Endodermal cell (in vitro differentiated cells): Measurements from ENCODE around the gene ATP6V1A. TPM values are rescaled to one million over a fixed set of nuclear protein-coding genes. Genes with fewer than 3 reads are reported as not detected.

Experiments used
- DNase-seq: peaks from one replicate; pipeline ENCODE4 v3.0.0-alpha.2; 2017
- H3K27ac ChIP-seq: 2 replicates; pipeline ENCODE4 v1.5.1; 2013; ENCODE audit warnings: mild to moderate bottlenecking, low read depth, low read length, moderate library complexity
- H3K27me3 ChIP-seq: 2 replicates; pipeline ENCODE4 v1.6.1; 2013; ENCODE audit warnings: mild to moderate bottlenecking, low read length, moderate library complexity; ENCODE audit not compliant: insufficient read depth, control insufficient read depth, poor library complexity, severe bottlenecking
- H3K36me3 ChIP-seq: 2 replicates; pipeline ENCODE4 v1.7.0; 2013; ENCODE audit warnings: mild to moderate bottlenecking, low read length, moderate library complexity; ENCODE audit not compliant: control insufficient read depth, insufficient read depth
- H3K4me1 ChIP-seq: one replicate; pipeline ENCODE4 v1.7.0; 2013; ENCODE audit warnings: low read length; ENCODE audit not compliant: control insufficient read depth, insufficient read depth
- H3K4me3 ChIP-seq: 2 replicates; pipeline ENCODE4 v1.5.1; 2013; ENCODE audit warnings: mild to moderate bottlenecking, low read length, moderate library complexity
- H3K9ac ChIP-seq: 2 replicates; pipeline ENCODE4 v1.6.1; 2013; ENCODE audit warnings: mild to moderate bottlenecking, low read length, moderate library complexity; ENCODE audit not compliant: poor library complexity, severe bottlenecking; ENCODE audit errors: extremely low read depth
- H3K9me3 ChIP-seq: 2 replicates; pipeline ENCODE4 v1.6.1; 2013; ENCODE audit warnings: mild to moderate bottlenecking, low read length, moderate library complexity; ENCODE audit not compliant: control insufficient read depth
- H3K27ac Mint-ChIP-seq: 2 replicates; pipeline ENCODE4 v1.8.0; 2020; ENCODE audit warnings: mixed read lengths
- H3K27me3 Mint-ChIP-seq: 2 replicates; pipeline ENCODE4 v1.8.0; 2021; ENCODE audit warnings: mild to moderate bottlenecking, mixed read lengths; ENCODE audit not compliant: insufficient read depth
- H3K36me3 Mint-ChIP-seq: 2 replicates; pipeline ENCODE4 v1.8.0; 2020; ENCODE audit warnings: low read depth, mixed read lengths
- H3K4me1 Mint-ChIP-seq: 2 replicates; pipeline ENCODE4 v1.8.0; 2020; ENCODE audit warnings: mixed read lengths
- H3K4me3 Mint-ChIP-seq: 2 replicates; pipeline ENCODE4 v1.8.0; 2020; ENCODE audit warnings: mild to moderate bottlenecking, moderate library complexity, mixed read lengths
- H3K9me3 Mint-ChIP-seq: 2 replicates; pipeline ENCODE4 v1.8.0; 2020; ENCODE audit warnings: mild to moderate bottlenecking, mixed read lengths
- CTCF ChIP-seq: fragments of 200-600 bp; sonication (generic); conservative IDR thresholded peaks from 2 replicates; pipeline ENCODE4 v1.5.0; 2021; ENCODE audit warnings: antibody characterized with exemption, mild to moderate bottlenecking
- WGBS, 2 experiments: methylation state at CpG; one replicate each; pipeline versions ENCODE4 v1.1.5 to v1.1.7; 2013; ENCODE audit warnings: missing lambda C conversion rate in 2 of 2, mixed read lengths in 1 of 2; ENCODE audit not compliant: insufficient coverage in 1 of 2, insufficient read length in 1 of 2; 5-methylcytosine and 5-hydroxymethylcytosine counted together
- total RNA-seq, 2 donors: library from RNA; stranded (reverse); fragmentation: NEBNext Ultra II Directional in 1 of 2; extraction: Animal tissue kit (Norgen Biotek cat#: 25700) in 1 of 2; gene quantifications; 2 replicates in 1 of 2; 3 replicates in 1 of 2; pipeline ENCODE4 v1.2.1, GENCODE V29; 2021

Gene ATP6V1A
- total RNA-seq, 2 donors from 2014 or later = 58.4 to 63.4 TPM

GRCh38 chr3:113743006-113743630 is 3.7 kb upstream of the ATP6V1A start:
- Histone ChIP-seq H3K27ac (no peak overlapping the region), H3K9ac (no peak overlapping the region), H3K36me3 (no peaks in the 10 kb centered on the region), H3K27me3 (no peaks in the 10 kb centered on the region), H3K4me1 (peaks cover 6% of the 10 kb centered on the region), H3K9me3 (no peaks in the 10 kb centered on the region), H3K4me3 (peak overlapping the region; percentile 97)
- no peak for TF ChIP-seq CTCF
- Mint-ChIP-seq H3K4me1 (peaks cover 24% of the 10 kb centered on the region), H3K9me3 (no peaks in the 10 kb centered on the region), H3K27me3 (no peaks in the 10 kb centered on the region), H3K36me3 (no peaks in the 10 kb centered on the region), H3K27ac (no peak overlapping the region), H3K4me3 (peak overlapping the region; percentile 97)
- WGBS, 2 experiments = 88 to 91% methylated on average over 4 to 7 of the region's 7 CpGs
- DNase-seq = no peak

- H3K36me3 ChIP-seq = no peaks in the 10 kb centered on the region
- TF ChIP-seq CTCF = peak; percentile 73
- H3K27me3 Mint-ChIP-seq = no peaks in the 10 kb centered on the region
- peaks cover 9% of the 10 kb centered on the region for H3K4me1 ChIP-seq
- no peaks in the 10 kb centered on the region for H3K9me3 ChIP-seq
- no peaks in the 10 kb centered on the region for H3K9me3 Mint-ChIP-seq
- no peaks in the 10 kb centered on the region for H3K27me3 ChIP-seq
- peak overlapping the region; percentile 97 for H3K4me3 Mint-ChIP-seq
- peak overlapping the region; percentile 96 for H3K9ac ChIP-seq
- H3K4me1 Mint-ChIP-seq = peaks cover 36% of the 10 kb centered on the region
- H3K27ac ChIP-seq = peak overlapping the region; percentile 100
- peak; percentile 85 for DNase-seq
- H3K27ac Mint-ChIP-seq = peak overlapping the region; percentile 99
- no peaks in the 10 kb centered on the region for H3K36me3 Mint-ChIP-seq
- WGBS, 2 experiments = 0 to 1% methylated on average over 15 to 34 of the region's 35 CpGs
- H3K4me3 ChIP-seq = peak overlapping the region; percentile 97
Observed at GRCh38 chr3:113744941-113745755, 1.7 kb upstream of the ATP6V1A start.

- H3K36me3 ChIP-seq = no peaks in the 10 kb centered on the region
- H3K4me1 ChIP-seq = peaks cover 9% of the 10 kb centered on the region
- no peaks in the 10 kb centered on the region for H3K27me3 ChIP-seq
- WGBS, 2 experiments = 0% methylated on average over 6 to 72 of the region's 72 CpGs
- peak within 1 kb of the TSS; percentile 97 for H3K4me3 Mint-ChIP-seq
- H3K4me3 ChIP-seq = peak within 1 kb of the TSS; percentile 97
- H3K9me3 Mint-ChIP-seq = no peaks in the 10 kb centered on the region
- H3K9ac ChIP-seq = peak within 1 kb of the TSS; percentile 96
- no peaks in the 10 kb centered on the region for H3K36me3 Mint-ChIP-seq
- H3K27me3 Mint-ChIP-seq = no peaks in the 10 kb centered on the region
- peak within 1 kb of the TSS; percentile 99 for H3K27ac Mint-ChIP-seq
- no peaks in the 10 kb centered on the region for H3K9me3 ChIP-seq
- peak; percentile 34 for TF ChIP-seq CTCF
- H3K27ac ChIP-seq = peak within 1 kb of the TSS; percentile 100
- peaks cover 36% of the 10 kb centered on the region for H3K4me1 Mint-ChIP-seq
- peak; percentile 97 for DNase-seq
Observed at GRCh38 chr3:113745756-113746547, 883 bp upstream of the ATP6V1A start, which contains the start of gene NAA50. Gene NAA50, minus strand, starts transcription at chr3:113746249. Its CDS starts 300 bp downstream, at chr3:113745949.
